ENCODE data around the gene MSRB2.
"Not testable (repeated sequence)": the region's sequence is repeated elsewhere in the genome, so short reads cannot be mapped to it uniquely, and the experiment has no call there.

Gene MSRB2

DNA sequence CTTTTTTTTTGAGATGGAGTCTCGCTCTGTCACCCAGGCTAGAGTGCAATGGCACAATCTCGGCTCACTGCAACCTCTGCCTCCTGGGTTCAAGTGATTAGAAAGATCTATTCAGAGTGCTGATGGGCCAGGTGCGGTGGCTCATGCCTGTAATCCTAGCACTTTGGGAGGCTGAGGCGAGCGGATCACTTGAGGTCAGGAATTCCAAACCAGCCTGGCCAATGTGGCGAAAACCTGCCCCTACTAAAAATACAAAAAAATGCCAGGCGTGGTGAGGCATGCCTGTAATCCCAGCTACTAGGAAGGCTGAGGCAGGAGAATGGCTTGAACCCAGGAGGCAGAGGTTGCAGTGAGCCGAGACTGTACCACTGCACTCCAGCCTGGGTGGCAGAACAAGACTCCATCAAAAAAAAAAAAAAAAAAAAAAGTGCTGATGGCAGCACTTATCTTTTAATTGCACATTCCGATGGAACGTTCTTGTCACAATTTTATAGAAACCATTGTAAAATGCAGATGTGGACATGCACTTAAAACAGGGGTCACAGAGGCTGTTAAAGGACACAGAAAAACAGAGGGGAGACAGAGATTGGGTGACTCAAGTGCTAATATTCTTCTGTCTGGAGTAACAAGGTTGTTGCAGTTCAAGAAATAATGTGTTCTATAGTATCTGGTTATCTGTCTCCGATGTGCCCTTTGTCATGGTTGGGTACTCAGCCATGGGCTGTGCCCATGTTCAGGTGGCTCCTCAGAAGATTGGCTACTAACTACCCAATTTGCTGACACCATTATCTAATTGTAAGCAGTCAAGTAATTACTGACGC lies 25.1 kb upstream of the MSRB2 start:
- not testable (repeated sequence) for DNase-seq (ENCODE audit: low read depth)

GRCh38 chr10:23070913-23071218 lies 24.5 kb upstream of the MSRB2 start:
- no peak for DNase-seq (ENCODE audit: low read depth)

DNA sequence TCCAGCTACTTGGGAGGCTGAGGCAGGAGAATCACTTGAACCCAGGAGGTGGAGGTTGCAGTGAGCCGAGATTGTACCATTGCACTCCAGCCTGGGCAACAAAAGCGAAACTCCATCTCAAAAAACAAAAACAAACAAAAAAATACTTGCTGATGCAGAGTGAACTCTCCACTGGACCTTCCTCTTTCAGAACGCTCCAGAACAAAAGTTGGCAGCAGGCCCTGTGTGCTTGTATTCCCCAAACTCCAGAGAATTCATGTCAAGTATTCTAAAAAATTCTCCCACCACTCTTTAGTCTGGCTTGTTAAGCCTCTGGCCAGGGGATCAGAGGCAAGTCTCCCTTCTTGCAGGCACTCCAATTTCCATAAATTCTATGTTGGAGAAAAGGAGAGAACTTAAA lies 22.8 kb upstream of the MSRB2 start:
- DNase-seq (ENCODE audit: low read depth): not testable (repeated sequence)

- no peak for DNase-seq (ENCODE audit: low read depth)
Observed at GRCh38 chr10:23073527-23073926, 21.9 kb upstream of the MSRB2 start.

- no peak for DNase-seq (ENCODE audit: low read depth)
Observed at GRCh38 chr10:23075672-23076071, 19.7 kb upstream of the MSRB2 start.

- DNase-seq (ENCODE audit: low read depth): no peak
Observed at GRCh38 chr10:23078114-23078513, 17.3 kb upstream of the MSRB2 start.

DNA sequence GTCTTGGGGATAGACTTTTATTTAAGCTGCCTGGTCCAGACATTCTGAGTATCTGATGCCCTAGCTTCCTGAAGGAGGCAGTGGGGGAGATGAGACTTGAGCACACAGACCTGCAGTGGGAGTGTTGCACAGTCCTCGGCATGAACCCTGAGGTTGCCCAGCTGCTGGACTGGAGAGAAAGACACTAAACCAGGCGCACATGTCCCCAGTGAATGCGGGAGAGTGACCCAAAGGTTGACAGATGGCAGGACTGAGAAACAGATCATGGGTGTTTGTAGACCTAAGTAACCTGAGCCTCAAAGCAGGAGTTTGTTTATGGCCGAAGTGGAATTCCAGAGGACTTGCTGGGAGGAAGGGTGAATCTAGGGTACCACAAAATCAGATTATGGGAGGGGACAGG lies 15.7 kb upstream of the MSRB2 start:
- no peak for DNase-seq (ENCODE audit: low read depth)

- DNase-seq (ENCODE audit: low read depth): no peak
Observed at GRCh38 chr10:23080262-23080661, 15.1 kb upstream of the MSRB2 start.

DNA sequence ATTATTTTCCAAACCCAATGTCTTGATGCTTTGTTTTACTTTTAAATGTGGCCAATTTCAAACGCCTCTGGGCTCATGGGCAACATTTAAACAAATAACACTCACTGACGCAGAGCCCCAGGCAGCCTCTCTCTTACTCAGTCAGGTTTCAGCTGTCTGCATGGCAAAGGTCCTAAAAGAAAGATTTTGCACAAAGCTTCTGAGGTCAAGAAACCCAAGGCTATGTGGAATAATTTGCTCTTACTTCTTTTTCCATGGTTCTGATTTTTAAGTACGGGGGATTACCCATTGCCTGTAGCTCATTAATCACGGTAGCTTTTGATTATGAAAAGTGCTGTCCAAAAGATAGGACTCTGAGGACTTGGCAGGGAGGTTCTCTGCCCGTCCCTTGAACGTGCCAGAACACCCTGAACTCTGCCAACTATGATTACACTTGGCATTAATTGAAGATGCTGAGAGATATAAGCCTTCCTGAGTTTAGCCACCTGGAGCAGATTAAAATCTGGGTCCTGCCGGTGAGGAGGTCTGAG lies 14.1 kb upstream of the MSRB2 start:
- no peak for DNase-seq (ENCODE audit: low read depth)

DNA sequence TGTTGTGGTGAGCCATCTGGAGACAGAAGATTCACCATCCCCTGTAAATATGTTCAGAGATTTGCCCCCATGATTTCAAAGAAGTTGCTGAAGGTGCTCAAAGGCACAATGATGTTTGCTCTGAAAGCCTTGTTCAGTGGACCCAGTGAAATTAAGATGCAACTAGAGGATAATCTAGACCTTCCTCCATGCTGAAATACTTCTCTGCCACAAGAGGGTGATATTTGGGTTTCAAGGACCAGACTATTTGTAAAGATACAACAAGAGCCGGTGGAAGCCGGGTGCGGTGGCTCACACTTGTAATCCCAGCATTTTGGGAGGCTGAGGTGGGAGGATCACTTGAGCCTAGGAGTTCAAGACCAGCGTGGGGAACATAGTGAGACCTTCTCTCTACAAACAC lies 13.5 kb upstream of the MSRB2 start:
- no peak for DNase-seq (ENCODE audit: low read depth)

DNA sequence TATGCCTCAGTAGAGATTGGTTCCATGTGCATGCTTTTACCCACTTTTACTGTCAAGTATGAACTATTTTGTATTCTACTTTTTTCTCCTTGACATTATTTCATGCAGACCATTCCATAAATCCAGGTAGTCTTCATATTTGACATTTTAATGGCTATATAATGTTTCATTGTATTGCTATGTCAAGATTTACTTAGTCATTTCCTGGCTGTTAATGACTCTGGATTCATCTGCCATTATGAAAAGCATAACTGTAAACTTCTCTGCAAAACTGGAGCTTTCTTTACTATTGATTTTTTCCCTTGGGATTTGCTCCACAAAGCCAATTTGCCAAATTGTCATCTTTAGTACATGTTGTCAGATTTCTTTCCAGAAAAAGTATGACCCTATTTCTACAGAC lies 6.8 kb upstream of the MSRB2 start:
- DNase-seq (ENCODE audit: low read depth): no peak

- no peak for DNase-seq (ENCODE audit: low read depth)
Observed at GRCh38 chr10:23094786-23095403, 484 bp upstream of the MSRB2 start.

DNA sequence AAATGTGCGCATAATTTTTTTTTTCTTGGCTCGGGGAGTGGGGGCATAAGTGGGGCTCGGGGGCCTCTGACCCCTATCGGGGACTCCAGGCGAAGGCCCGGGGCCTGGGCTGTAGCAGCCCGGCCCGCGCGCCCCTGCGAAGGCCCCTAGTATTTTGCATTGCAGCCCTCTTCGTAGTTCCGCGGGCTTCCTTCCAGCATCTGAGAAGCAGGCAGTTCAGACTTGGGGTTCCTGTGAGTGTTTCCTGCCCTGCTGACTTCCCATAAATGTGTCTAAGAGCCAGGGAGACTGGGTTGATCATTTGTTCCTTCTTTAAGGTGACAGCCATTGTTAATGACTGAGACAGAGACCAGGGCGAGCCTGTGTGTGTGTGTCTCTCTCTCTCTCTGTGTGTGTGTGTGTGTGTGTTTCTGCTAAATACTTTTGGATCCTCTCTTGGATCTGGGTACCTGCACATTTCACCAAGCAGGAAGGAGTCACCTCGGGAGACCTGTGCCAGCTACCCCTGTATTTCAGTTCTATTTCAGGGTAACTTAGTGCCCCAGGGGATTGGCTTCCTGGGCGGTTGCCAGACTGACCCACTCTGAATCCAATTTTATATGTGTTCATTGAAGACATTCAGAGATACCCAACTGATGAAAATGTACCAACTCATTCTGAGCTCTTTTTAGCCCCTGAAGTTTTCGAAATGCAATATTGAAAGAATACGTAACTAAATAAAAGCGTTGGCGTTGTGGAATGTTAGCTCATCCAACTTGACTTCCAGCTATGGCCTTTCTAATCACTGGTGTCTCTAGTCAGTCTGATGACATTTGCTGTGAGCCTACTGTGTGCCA lies 805 bp downstream of the MSRB2 start:
- no peak for DNase-seq (ENCODE audit: low read depth)

DNA sequence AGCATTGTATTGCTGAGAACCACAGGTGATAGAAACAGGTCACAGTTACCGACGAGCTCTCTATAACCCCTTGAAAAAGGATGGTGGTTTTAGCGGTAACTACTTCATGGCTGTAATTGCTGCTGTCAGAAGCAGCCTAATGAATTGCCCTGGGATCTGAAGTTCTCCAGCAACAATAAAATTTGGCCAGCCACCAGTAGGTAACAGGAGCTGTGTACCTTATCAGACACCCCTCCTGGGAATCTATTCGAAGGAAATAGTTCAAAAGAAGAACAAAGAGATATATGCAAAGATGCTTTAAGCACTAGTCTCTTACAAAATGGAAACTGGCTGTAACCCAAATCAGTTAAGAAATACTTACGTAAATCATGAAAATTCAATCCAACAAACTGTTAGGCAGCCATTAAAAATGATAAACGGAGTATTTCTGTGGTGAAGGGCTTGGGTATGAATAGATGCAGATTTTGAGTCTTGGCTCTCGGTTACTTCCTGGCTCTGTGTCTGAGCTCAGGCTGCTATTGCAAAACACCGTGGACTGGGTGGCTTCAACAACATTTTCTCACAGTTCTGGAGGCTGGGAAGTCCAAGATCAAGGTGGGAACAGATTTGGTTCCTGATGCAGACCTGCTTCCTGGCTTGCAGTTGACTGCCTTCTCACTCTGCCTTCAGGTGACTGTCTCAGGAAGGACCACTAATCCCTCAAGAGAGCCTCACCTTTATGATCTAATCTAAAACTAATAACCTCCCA lies 1.6 kb downstream of the MSRB2 start:
- DNase-seq (ENCODE audit: low read depth): no peak

DNA sequence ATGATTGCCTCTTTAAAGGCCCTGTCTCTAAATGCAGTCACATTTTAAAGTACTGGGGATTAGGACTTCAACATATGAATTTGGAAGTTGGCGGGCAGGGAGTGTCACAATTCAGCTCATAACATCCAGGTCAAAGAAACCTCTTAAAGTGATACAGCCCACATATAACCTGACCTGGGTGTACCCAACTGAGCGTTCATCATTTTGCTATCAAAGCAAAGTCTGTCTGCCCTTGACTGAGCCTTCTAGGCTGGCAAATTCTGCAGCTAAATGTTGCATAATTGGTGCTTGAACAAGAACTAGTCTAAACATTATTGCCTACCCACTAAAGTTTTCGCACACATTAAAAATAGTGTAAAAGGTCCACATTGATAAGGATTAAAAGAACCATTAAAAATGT lies 3.7 kb downstream of the MSRB2 start:
- DNase-seq (ENCODE audit: low read depth): no peak

DNA sequence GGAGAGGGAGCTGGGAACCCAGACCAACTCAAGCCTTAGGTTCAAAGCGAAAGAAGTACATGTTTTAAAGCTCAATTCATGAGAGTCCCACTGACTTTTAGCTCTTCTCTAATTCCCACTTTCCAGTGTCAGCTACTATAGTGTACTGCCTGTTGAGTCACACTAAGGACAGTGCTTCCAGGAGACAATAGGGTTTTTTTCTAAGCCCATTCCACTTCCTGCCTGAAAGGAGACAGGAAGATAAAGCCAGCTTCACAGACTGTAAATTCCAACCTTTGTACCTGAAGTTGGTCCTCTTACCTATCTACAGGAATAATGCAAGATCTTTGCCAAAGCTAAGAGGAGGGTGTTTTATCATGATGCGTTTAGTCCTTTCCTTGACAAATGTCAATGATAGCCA lies 4.4 kb downstream of the MSRB2 start:
- no peak for DNase-seq (ENCODE audit: low read depth)

GRCh38 chr10:23100331-23101030 lies 5.1 kb downstream of the MSRB2 start:
- no peak for DNase-seq (ENCODE audit: low read depth)

- DNase-seq (ENCODE audit: low read depth): no peak
Observed at GRCh38 chr10:23106331-23107072, 11.1 kb downstream of the MSRB2 start.

DNA sequence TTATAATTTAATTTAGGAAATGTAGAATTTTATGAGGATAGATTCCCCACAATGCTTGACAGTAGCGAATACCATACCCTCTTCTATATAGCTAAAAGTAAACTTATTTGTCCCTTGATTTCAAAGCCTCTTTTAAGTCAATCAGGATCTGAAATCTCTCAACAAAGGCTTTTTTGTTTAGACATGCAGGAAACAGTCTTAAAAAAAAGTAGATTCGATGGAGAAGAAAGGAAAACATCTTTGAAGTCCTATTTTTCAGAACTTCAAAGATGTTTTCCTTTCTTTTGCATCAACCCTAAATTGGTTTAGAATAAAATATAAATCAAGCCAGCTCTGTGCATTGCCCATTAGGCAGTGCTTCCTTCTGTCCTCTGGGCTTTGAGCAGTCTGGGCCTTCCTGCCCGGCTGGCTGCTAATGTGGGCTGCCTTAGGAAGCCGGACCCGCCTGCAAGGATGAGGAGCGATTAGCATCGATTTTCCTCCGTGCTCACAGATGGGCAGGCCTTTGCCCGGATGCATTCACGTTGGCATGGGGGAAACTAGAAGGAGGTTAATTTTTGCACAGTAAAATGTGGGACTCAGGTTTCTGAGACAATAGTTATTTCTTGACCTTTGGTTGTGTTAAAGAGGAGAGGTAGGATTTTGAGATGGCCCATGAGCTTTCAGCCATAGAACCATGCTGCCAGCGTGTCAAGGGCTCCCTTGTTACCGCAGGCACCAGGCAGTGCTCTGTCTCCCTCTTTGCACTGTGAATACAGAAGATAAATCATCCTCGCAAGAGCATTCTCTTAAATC lies 15.5 kb downstream of the MSRB2 start:
- DNase-seq (ENCODE audit: low read depth): no peak
